HG02840 (cell line): ENCODE measurements around the gene KCNK5.

Source experiments
- ATAC-seq: cut with Tn5 transposase; IDR thresholded peaks from one replicate; pipeline ENCODE4 v1.9.1; 2021; ENCODE audit warnings: mild to moderate bottlenecking, moderate library complexity, moderate number of reproducible peaks; ENCODE audit not compliant: unreplicated experiment, low FRiP score

KCNK5 gene

GRCh38 chr6:39144481-39145173 is 84.6 kb downstream of the KCNK5 start:
- no peak for ATAC-seq

GRCh38 chr6:39143238-39143930 is 85.9 kb downstream of the KCNK5 start:
- no peak for ATAC-seq

- ATAC-seq = no peak
These were observed 88.6 kb downstream of the KCNK5 start for GRCh38 chr6:39140556-39141167.
